SK-N-SH (cell line): ENCODE results near the gene TSSK6. TPM values are rescaled to one million over a fixed set of nuclear protein-coding genes. Genes with fewer than 3 reads are reported as not detected.

ENCODE experiments used
- CTCF ChIA-PET: fragments of 300-600, 350-600 bp; formaldehyde crosslinking; extraction: SDS; loops from one replicate; lab custom pipeline; 2021; lab: Yijun Ruan, JAX
- POLR2A ChIA-PET: fragments of 350-600 bp; sonication (Branson Sonifier 250); formaldehyde crosslinking; extraction: SDS; loops from one replicate; lab custom pipeline; 2020; ENCODE audit warnings: antibody characterized with exemption, inconsistent platforms; lab: Yijun Ruan, JAX
- DNase-seq: peaks from one replicate; pipeline ENCODE4 v3.0.0; 2012
- H2AFZ ChIP-seq: fragments of 200-600 bp; sonication (generic); 2 replicates; pipeline ENCODE4 v1.8.1; 2016; ENCODE audit warnings: antibody characterized with exemption, mild to moderate bottlenecking, low read depth
- H3F3A ChIP-seq: fragments of 200-600 bp; sonication (generic); replicated peaks from 2 replicates; pipeline ENCODE3; 2016; ENCODE audit warnings: antibody characterized with exemption, mild to moderate bottlenecking; ENCODE audit not compliant: insufficient read depth
- H3K27ac ChIP-seq, 2 experiments: fragments of 200-500 bp in 1 of 2; fragments of 200-600 bp in 1 of 2; sonication (Bioruptor generic) in 1 of 2; sonication (generic), shearing (Covaris generic) in 1 of 2; 2 replicates each; pipeline versions ENCODE4 v1.5.1 to v1.6.1; 2014 to 2016; ENCODE audit warnings: low read depth in 2 of 2, inconsistent platforms in 1 of 2, low read length in 1 of 2, mild to moderate bottlenecking in 1 of 2, mixed read lengths in 1 of 2
- H3K27me3 ChIP-seq: fragments of 200-600 bp; sonication (generic), shearing (Covaris generic); 2 replicates; pipeline ENCODE4 v1.6.1; 2016; ENCODE audit warnings: mixed run types; ENCODE audit not compliant: insufficient read depth
- H3K36me3 ChIP-seq, 2 experiments: fragments of 200-500 bp in 1 of 2; fragments of 200-600 bp in 1 of 2; sonication (Bioruptor generic) in 1 of 2; sonication (generic) in 1 of 2; replicated peaks in 1 of 2; 2 replicates each; pipeline versions ENCODE3 to v1.5.1; 2014 to 2016; ENCODE audit warnings: low read length in 1 of 2, mild to moderate bottlenecking in 1 of 2; ENCODE audit not compliant: insufficient read depth in 2 of 2, control insufficient read depth in 1 of 2
- H3K4me1 ChIP-seq, 2 experiments: fragments of 200-500 bp in 1 of 2; fragments of 200-600 bp in 1 of 2; sonication (Bioruptor generic) in 1 of 2; sonication (generic), shearing (Covaris generic) in 1 of 2; 2 replicates each; pipeline versions ENCODE4 v1.5.1 to v1.6.1; 2014 to 2016; ENCODE audit warnings: low read depth in 1 of 2, low read length in 1 of 2, mixed run types in 1 of 2; ENCODE audit not compliant: insufficient read depth in 2 of 2, control insufficient read depth in 1 of 2
- H3K4me2 ChIP-seq: fragments of 200-600 bp; sonication (generic), shearing (Covaris generic); 2 replicates; pipeline ENCODE4 v1.6.1; 2017; ENCODE audit warnings: mixed run types
- H3K4me3 ChIP-seq, 2 experiments: fragments of 200-500 bp in 1 of 2; fragments of 200-600 bp in 1 of 2; sonication (Bioruptor generic) in 1 of 2; sonication (generic), shearing (Covaris generic) in 1 of 2; 2 replicates each; pipeline versions ENCODE4 v1.5.1 to v1.8.1; 2014 to 2016; ENCODE audit warnings: low read depth in 2 of 2, inconsistent platforms in 1 of 2, low read length in 1 of 2, mild to moderate bottlenecking in 1 of 2, mixed read lengths in 1 of 2, moderate library complexity in 1 of 2
- H3K79me2 ChIP-seq: fragments of 200-600 bp; sonication (generic); 2 replicates; pipeline ENCODE4 v1.8.1; 2017; ENCODE audit warnings: mild to moderate bottlenecking; ENCODE audit not compliant: insufficient read depth
- H3K9ac ChIP-seq: fragments of 200-600 bp; sonication (generic); 2 replicates; pipeline ENCODE4 v1.6.1; 2017; ENCODE audit warnings: mixed run types
- H3K9me2 ChIP-seq: fragments of 200-600 bp; sonication (generic); 2 replicates; pipeline ENCODE4 v1.6.1; 2017; ENCODE audit warnings: mixed run types
- H3K9me3 ChIP-seq: fragments of 200-600 bp; sonication (generic); 2 replicates; pipeline ENCODE4 v1.6.1; 2017; ENCODE audit warnings: mixed run types, mild to moderate bottlenecking, moderate library complexity
- H4K20me1 ChIP-seq: fragments of 200-600 bp; sonication (generic); 2 replicates; pipeline ENCODE4 v1.6.1; 2017; ENCODE audit warnings: mild to moderate bottlenecking, mixed run types; ENCODE audit not compliant: insufficient read depth
- USF1 ChIP-seq: IDR thresholded peaks from 2 replicates; pipeline ENCODE4 v1.4.0; 2012; ENCODE audit warnings: low read depth, borderline replicate concordance
- USF2 ChIP-seq: fragments of 150-350 bp; IDR thresholded peaks from 2 replicates; pipeline ENCODE4 v1.6.1; 2017; ENCODE audit warnings: antibody characterized with exemption, low read length, low read depth, borderline replicate concordance
- WGBS: methylation state at CpG from one replicate; pipeline ENCODE4 v1.1.6; 2017; ENCODE audit warnings: low lambda C conversion rate; 5-methylcytosine and 5-hydroxymethylcytosine counted together
- polyA plus RNA-seq, 3 experiments: library from polyadenylated mRNA; depleted of rRNA; stranded (reverse); fragments of >200 nt; gene quantifications; 2 replicates each; pipeline ENCODE4 v1.2.3, GENCODE V29; 2012

TSSK6 gene
- polyA plus RNA-seq, 1 of the 3 experiments (the other 2 are of a cell fraction), result 3.1 TPM

- peak overlapping the region in 1 of 2 experiments; percentile 8; a peak in 2 of 4 replicates for H3K27ac ChIP-seq
- peak overlapping the region; percentile 11; the same call in 1 of the 2 replicates for H3K4me2 ChIP-seq
- H3K9me2 ChIP-seq, result no peaks in the 10 kb centered on the region
- no peak overlapping the region for H3K9ac ChIP-seq
- peaks cover 87% of the 10 kb centered on the region for H3K79me2 ChIP-seq
- no peak for DNase-seq
- H3K4me3 ChIP-seq, result no peak overlapping the region
- H3F3A ChIP-seq, result peaks cover 19% of the 10 kb centered on the region
- POLR2A ChIA-PET, result interaction anchor here (0.6 kb wide), 1 partner anchor 31 kb away, joined by 5 read pairs; no protein-coding TSS in a partner anchor
- H3K4me1 ChIP-seq, result peaks cover 43 to 51% of the 10 kb centered on the region in 2 experiments
- WGBS, result 77% methylated on average over 11 of the region's 13 CpGs
- H4K20me1 ChIP-seq, result peaks cover 20% of the 10 kb centered on the region
- H2AFZ ChIP-seq, result no peak overlapping the region
- H3K36me3 ChIP-seq, result peaks cover 19 to 47% of the 10 kb centered on the region in 2 experiments
- peaks cover 17% of the 10 kb centered on the region; the same call in 1 of the 2 replicates for H3K9me3 ChIP-seq
- 0 out of 2 replicates have a peak, but pooled peaks have one; percentile 14 for TF ChIP-seq USF1
- TF ChIP-seq USF2, result no peak
- H3K27me3 ChIP-seq, result no peaks in the 10 kb centered on the region
- CTCF ChIA-PET, result interaction anchor here (2.4 kb wide), 1 partner anchor 26 kb away, joined by 8 read pairs; no protein-coding TSS in a partner anchor
These were observed 50.8 kb downstream of the TSSK6 start for GRCh38 chr19:19464339-19465098.

Other genes starting within 250 kb of the TSSK6 start
- gene TM6SF2, start 242.2 kb downstream of the TSSK6 start, polyA plus RNA-seq (2012; rRNA removed), result 1.4 and 1.8 TPM in 2 replicates
- 35.1 and 43.2 TPM in 2 replicates for gene SUGP1, start 195.0 kb downstream of the TSSK6 start, polyA plus RNA-seq (2012; rRNA removed)
- 17.6 and 19.4 TPM in 2 replicates for gene MAU2, start 194.7 kb downstream of the TSSK6 start, polyA plus RNA-seq (2012; rRNA removed)
- 28.0 and 36.6 TPM in 2 replicates for gene GATAD2A, start 109.9 kb downstream of the TSSK6 start, polyA plus RNA-seq (2012; rRNA removed)
- 1,643 and 1,828 TPM in 2 replicates for gene NDUFA13, start 677 bp upstream of the TSSK6 start, polyA plus RNA-seq (2012; rRNA removed)
- gene YJEFN3, start 13.4 kb upstream of the TSSK6 start, polyA plus RNA-seq (2012; rRNA removed), result 7.2 and 7.5 TPM in 2 replicates
- gene CILP2, start 22.7 kb upstream of the TSSK6 start, polyA plus RNA-seq (2012; rRNA removed), result 0.96 and 1.9 TPM in 2 replicates
- 5.1 and 6.4 TPM in 2 replicates for gene PBX4, start 103.1 kb upstream of the TSSK6 start, polyA plus RNA-seq (2012; rRNA removed)
- 4.3 and 4.5 TPM in 2 replicates for gene LPAR2, start 112.7 kb upstream of the TSSK6 start, polyA plus RNA-seq (2012; rRNA removed)
- gene GMIP, start 128.1 kb upstream of the TSSK6 start, polyA plus RNA-seq (2012; rRNA removed), result 5.3 and 6.3 TPM in 2 replicates
- 49.6 and 67.9 TPM in 2 replicates for gene ATP13A1, start 148.1 kb upstream of the TSSK6 start, polyA plus RNA-seq (2012; rRNA removed)
- 2.4 and 3.8 TPM in 2 replicates for gene ZNF101, start 153.3 kb upstream of the TSSK6 start, polyA plus RNA-seq (2012; rRNA removed)
- gene ZNF14, start 217.6 kb upstream of the TSSK6 start, polyA plus RNA-seq (2012; rRNA removed), result 1.1 and 1.7 TPM in 2 replicates